HUDEP-2 (cell line): Measurements from ENCODE around the gene LCE1B.

Source experiments
- DNase-seq, 76 experiments: peaks; one replicate each; lab custom pipeline; 2025; ENCODE audit not compliant: unreplicated experiment in 76 of 76; lab: John Stamatoyannopoulos, UW

The LCE1B gene

GRCh38 chr1:152859696-152860095 lies 47.9 kb downstream of the LCE1B start, which contains the start of gene LCE7A:
TSS of gene LCE7A (plus strand) at chr1:152859996. CDS start at chr1:152860698, 702 bp downstream.
- DNase-seq: no peak

- DNase-seq: no peak
These were observed 48.4 kb downstream of the LCE1B start for GRCh38 chr1:152860129-152860528.

GRCh38 chr1:152861374-152861773 lies 49.6 kb downstream of the LCE1B start:
- no peak for DNase-seq
